Urinary bladder (tissue), 4 donors: Measurements from ENCODE around the gene RHCE. TPM values are rescaled to one million over a fixed set of nuclear protein-coding genes. Genes with fewer than 3 reads are reported as not detected.
"Not testable (repeated sequence)": the region's sequence is repeated elsewhere in the genome, so short reads cannot be mapped to it uniquely, and the experiment has no call there.

ENCODE experiments used
- DNase-seq: peaks from one replicate; pipeline ENCODE4 v3.0.0-alpha.2; 2015; ENCODE audit errors: extremely low spot score
- H3K27ac ChIP-seq: one replicate; pipeline ENCODE4 v1.5.1; 2013; ENCODE audit warnings: low read depth, mild to moderate bottlenecking, moderate library complexity
- H3K36me3 ChIP-seq: one replicate; pipeline ENCODE4 v1.6.1; 2013; ENCODE audit warnings: mild to moderate bottlenecking, moderate library complexity; ENCODE audit not compliant: insufficient read depth
- H3K4me1 ChIP-seq: one replicate; pipeline ENCODE4 v1.6.1; 2013; ENCODE audit warnings: mild to moderate bottlenecking, moderate library complexity; ENCODE audit not compliant: insufficient read depth
- H3K4me3 ChIP-seq: one replicate; pipeline ENCODE4 v1.5.1; 2013; ENCODE audit warnings: low read depth, low read length
- WGBS: extraction: QIAGEN DNeasy Blood & Tissue Kit; methylation state at CpG from one replicate; pipeline ENCODE4 v1.1.7; 2013; 5-methylcytosine and 5-hydroxymethylcytosine counted together
- polyA plus RNA-seq: library from polyadenylated mRNA; stranded (reverse); fragments of 200-250 nt; gene quantifications from one replicate; pipeline ENCODE4 v1.2.3, GENCODE V29; 2013
- total RNA-seq: library from RNA; depleted of rRNA; stranded (reverse); fragments of >200 nt; gene quantifications from one replicate; pipeline ENCODE4 v1.2.3, GENCODE V29; 2014
- donor health status: healthy with polysubstance abuse.
- donor health status: healthy.

Gene RHCE
- total and polyA plus RNA-seq, 2 donors: 0.19 to 0.85 TPM

DNA sequence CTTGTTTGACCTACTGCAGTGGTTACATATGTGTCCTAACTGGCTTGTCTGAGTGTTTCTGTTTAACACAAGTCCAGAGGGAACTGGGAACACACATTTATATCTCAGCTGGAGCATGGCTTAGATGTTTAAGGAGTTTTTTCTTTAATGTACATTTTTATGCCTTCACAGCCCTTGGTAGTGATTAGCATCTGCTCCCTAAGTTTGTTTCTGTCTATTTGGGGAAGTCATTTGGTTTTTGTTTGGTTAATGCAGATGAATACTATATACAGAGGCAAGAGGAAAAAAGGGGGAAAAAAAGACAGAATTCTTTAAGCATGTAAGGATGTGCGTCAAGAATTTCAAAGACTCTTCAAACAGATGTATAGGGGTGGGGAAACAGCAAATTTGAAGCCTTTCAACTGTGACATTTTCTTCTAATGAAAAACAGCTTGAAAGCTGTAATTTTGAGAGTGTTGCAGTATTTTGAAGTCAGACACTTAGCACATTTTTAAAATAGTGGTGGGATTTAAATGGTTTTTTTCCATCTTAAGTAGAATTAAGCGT is 25.4 kb upstream of the RHCE start:
- 72% methylated on average over 2 of the region's 2 CpGs for WGBS
- Histone ChIP-seq H3K4me3 (no peak overlapping the region), H3K36me3 (peaks cover 5% of the 10 kb centered on the region), H3K27ac (no peak overlapping the region), H3K4me1 (no peaks in the 10 kb centered on the region)
- DNase-seq: no peak

GRCh38 chr1:25444604-25445003 is 24.0 kb upstream of the RHCE start:
- WGBS: 90% methylated on average over 5 of the region's 5 CpGs
- H3K4me3 ChIP-seq, H3K36me3 ChIP-seq, H3K4me1 ChIP-seq, H3K27ac ChIP-seq, DNase-seq: not testable (repeated sequence)

DNA sequence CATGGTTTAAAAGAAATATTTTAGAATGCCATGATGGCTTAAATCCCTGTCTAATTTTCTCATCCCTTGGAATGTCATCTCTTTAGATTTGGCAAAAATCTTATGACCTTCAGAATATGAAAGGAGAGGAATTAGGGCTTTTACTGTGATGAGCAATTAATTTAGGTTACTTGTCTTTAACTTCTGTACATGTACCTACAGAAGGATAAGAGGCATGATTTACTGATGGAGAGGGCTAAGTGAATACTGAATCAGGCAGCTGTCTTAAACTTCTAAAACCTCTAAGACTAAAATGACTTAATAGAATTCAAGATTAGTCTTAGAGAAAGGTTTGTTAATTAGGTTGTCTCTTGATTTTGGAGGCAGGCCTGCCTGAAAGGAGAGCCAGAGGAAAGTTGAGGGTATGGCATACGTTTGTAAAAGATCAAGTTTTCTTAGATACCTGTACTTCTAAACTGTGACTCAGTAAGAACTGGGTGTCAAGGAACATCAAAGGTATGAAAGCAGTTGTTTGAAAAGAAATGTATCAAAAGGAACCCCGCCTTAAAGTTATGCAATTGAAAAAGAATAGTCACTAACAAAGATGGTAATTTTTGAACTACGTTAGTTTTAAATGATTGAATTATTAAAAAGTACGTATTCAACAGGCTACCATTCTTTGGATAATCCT is 22.5 kb upstream of the RHCE start:
- H3K36me3 ChIP-seq: peaks cover 3% of the 10 kb centered on the region
- no peak overlapping the region for H3K27ac ChIP-seq
- 90% methylated on average over 4 of the region's 4 CpGs for WGBS
- no peak for DNase-seq
- H3K4me3 ChIP-seq: no peak overlapping the region
- H3K4me1 ChIP-seq: no peaks in the 10 kb centered on the region

DNA sequence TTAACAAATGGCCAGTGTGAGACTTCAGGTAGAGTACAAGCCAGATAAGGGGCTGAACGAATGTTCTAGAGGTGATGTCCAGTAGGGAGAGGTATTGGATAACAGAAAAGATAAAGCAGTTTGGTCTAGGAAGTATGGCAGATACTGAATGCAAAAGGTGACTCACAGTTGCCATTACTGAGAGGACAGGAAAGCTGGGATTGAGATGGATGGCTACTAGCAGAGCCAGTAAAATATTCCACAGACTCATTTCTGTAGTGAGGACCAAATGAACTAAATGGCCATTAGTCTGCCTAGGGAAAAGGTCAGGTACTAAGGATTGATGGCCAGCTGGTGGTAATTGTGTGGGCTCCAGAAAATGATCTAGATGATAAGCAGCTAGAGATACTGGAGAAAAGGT is 21.6 kb upstream of the RHCE start:
- DNase-seq: no peak
- H3K4me1 ChIP-seq: no peaks in the 10 kb centered on the region
- 52% methylated on average over 1 of the region's 1 CpG for WGBS
- H3K4me3 ChIP-seq: no peak overlapping the region
- H3K36me3 ChIP-seq: peaks cover 3% of the 10 kb centered on the region
- H3K27ac ChIP-seq: no peak overlapping the region

- no peak for DNase-seq
- Histone ChIP-seq H3K4me1 (no peaks in the 10 kb centered on the region), H3K4me3 (no peak overlapping the region), H3K36me3 (no peaks in the 10 kb centered on the region), H3K27ac (no peak overlapping the region)
- 98% methylated on average over 6 of the region's 6 CpGs for WGBS
These were observed 18.7 kb upstream of the RHCE start for GRCh38 chr1:25439287-25439686.

DNA sequence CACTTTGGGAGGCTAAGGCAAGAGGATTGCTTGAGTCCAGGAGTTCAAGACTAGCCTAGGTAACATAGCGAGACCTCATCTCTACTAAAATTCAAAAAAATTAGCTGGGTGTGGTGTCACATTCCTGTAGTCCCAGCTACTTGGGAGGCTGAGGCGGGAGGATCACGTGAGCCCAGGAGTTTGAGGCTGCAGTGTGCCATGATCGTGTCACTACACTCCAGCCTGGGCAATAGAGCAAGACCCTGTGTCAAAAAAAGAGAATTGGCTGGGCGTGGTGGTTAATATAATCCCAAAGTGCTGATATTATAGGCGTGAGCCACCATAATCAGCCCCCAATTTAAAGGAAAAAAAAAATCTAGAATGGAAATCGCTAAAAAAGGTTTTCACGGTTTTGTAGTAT is 17.0 kb upstream of the RHCE start:
- Histone ChIP-seq H3K27ac (no peak overlapping the region), H3K36me3 (no peaks in the 10 kb centered on the region), H3K4me1 (no peaks in the 10 kb centered on the region), H3K4me3 (no peak overlapping the region)
- DNase-seq: no peak
- over 99% methylated on average over 8 of the region's 8 CpGs for WGBS

DNA sequence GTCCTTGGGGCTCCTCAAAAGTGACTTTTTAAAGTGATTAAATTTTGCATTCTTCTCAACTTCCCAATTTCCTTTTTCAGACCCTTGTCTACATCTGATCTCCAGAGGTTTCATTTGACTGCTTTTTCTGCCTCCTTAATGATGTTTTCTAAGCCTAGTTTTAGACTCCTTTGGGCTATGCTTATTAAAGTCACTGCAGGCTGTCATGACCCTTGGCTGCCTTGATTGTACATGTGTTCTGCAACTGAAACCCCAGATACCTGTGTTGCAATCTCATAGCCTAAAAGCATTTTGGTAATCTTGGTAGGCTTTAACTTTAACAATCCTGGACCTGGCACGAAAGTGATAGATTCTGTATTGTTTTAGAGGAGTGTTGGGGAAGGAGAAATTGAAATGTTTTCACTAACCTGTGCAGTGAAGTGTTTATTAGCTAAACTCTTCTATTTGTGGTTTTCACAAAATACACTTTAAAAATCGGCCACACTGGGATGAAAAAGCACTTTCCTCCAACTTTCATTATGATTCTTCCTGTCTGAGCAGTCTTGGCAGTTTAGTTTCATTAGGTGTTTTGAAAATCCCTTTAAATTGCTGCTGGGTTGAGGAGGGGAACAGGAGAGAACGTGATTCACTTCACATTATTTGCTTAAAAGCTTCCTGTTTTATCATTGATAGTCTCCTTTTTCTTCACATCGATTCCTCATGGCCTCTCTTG is 14.9 kb upstream of the RHCE start:
- Histone ChIP-seq H3K36me3 (no peaks in the 10 kb centered on the region), H3K27ac (no peak overlapping the region), H3K4me1 (no peaks in the 10 kb centered on the region), H3K4me3 (no peak overlapping the region)
- DNase-seq: no peak
- 29% methylated on average over 4 of the region's 4 CpGs for WGBS

- no peak overlapping the region for H3K27ac ChIP-seq
These were observed 13.0 kb upstream of the RHCE start for GRCh38 chr1:25433389-25434186.

DNA sequence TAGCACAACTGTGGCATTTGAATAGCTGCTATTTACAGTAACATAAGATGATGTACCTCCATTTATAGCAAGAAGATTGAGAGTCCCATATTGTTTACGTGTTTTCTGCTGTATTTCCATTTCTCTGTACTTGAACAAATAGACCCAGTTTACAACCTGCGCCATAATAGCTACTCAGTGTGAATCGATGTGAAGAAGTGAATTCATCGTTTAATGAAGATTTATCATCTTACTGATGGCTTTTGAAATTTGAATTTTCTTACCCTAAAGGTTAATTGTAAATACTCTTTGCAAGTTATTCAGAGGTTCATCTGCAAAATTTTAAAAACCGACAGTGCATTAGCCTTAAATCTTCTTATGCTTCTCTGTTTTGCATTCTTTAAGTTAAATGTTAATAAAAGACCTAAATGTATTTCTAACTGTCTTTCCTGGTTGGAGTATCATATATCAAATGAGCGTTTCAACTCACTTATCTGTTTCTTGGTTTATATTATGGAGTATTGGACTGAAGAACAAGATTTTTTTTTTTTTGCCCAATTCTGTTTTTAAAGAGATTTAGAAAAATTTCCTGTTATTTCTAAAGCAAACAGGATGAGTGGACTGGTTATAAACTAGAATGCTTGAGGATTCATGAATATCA is 12.2 kb upstream of the RHCE start:
- Histone ChIP-seq H3K36me3 (no peaks in the 10 kb centered on the region), H3K27ac (no peak overlapping the region), H3K4me1 (no peaks in the 10 kb centered on the region), H3K4me3 (no peak overlapping the region)
- no peak for DNase-seq
- WGBS: 56% methylated on average over 6 of the region's 6 CpGs

More at GRCh38 chr1:25433389-25434186, 13.0 kb upstream of the RHCE start:
- 40% methylated on average over 4 of the region's 4 CpGs for WGBS
- Histone ChIP-seq H3K4me1 (no peaks in the 10 kb centered on the region), H3K36me3 (no peaks in the 10 kb centered on the region), H3K4me3 (no peak overlapping the region)
- no peak for DNase-seq

- no peak overlapping the region for H3K27ac ChIP-seq
- no peaks in the 10 kb centered on the region for H3K4me1 ChIP-seq
These were observed 11.5 kb upstream of the RHCE start for GRCh38 chr1:25431955-25432719.

DNA sequence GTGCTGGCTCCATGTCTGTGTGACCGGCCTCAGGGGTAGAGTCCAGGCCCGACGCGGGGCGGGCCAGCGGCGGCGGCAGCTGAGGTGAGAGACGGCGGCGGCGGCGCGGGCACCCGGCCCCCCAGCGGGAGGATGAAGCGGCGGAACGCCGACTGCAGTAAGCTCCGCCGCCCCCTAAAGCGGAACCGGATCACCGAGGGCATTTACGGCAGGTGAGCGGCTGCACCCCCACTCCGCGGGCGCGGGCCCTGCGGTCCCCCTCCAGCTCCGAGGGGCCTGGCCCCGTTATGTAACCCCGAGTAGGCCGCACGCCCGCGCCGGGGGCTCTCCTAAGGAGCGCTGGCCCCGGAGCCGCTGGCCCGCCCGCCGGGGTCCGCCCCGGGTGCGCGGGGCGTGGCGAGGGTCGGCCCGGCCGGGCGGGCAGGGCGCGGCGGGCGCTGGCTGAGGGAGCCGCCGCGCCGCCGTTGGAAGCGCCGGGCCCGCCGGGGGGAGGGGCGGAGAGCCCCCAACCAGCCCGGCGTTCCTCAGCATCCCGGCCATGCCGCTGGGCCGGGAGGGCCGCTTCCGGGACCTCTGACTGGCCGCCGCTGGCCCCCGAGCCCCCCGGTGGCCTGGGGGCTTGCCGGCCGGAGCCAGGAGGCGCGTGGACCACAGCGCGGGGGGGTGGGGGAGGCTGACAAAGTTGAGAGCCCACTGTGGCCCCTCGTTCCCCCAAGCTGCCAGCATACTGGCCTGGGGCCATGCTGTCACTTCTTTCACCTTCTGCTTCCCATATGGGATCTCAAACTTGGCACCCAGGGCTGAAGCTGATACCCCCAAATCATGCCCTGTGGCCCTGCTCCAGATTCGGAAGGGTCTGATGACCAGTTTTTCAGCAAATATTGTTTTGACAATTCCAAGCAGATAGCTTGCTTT is 10.6 kb upstream of the RHCE start:
- WGBS: under 1% methylated on average over 87 of the region's 89 CpGs
- DNase-seq: no peak
- no peaks in the 10 kb centered on the region for H3K36me3 ChIP-seq
- no peaks in the 10 kb centered on the region for H3K4me1 ChIP-seq
- H3K27ac ChIP-seq: peak overlapping the region; percentile 88
- peak overlapping the region; percentile 100 for H3K4me3 ChIP-seq

More at GRCh38 chr1:25431955-25432719, 11.5 kb upstream of the RHCE start:
- Histone ChIP-seq H3K4me3 (peak overlapping the region; percentile 100), H3K36me3 (no peaks in the 10 kb centered on the region)
- WGBS: 16% methylated on average over 6 of the region's 6 CpGs
- no peak for DNase-seq
